Measurements from ENCODE around the gene TNFRSF4.
A peak's percentile ranks its signal among the peaks of the same experiment; 100 is the strongest.
"Not testable (repeated sequence)": the region's sequence is repeated elsewhere in the genome, so short reads cannot be mapped to it uniquely, and the experiment has no call there.

TNFRSF4 gene

GRCh38 chr1:1213345-1214265 is at the start of gene TNFRSF4:
TNFRSF4 (minus strand) TSS chr1:1214153; CDS start chr1:1214127, 26 bp downstream.
- DNase-seq = no peak

- DNase-seq = no peak
Measured at GRCh38 chr1:1262758-1263157, 48.8 kb upstream of the TNFRSF4 start.

GRCh38 chr1:1262071-1262470 is 48.1 kb upstream of the TNFRSF4 start:
- no peak for DNase-seq

- DNase-seq = no peak
Measured at GRCh38 chr1:1260843-1261560, 47.0 kb upstream of the TNFRSF4 start.

- DNase-seq = no peak
Measured at GRCh38 chr1:1259951-1260600, 46.1 kb upstream of the TNFRSF4 start.

- DNase-seq = no peak
Measured at GRCh38 chr1:1259540-1259939, 45.6 kb upstream of the TNFRSF4 start.

- DNase-seq = no peak
Measured at GRCh38 chr1:1259119-1259488, 45.2 kb upstream of the TNFRSF4 start.

GRCh38 chr1:1256956-1257871 is 43.3 kb upstream of the TNFRSF4 start:
- no peak for DNase-seq

- no peak for DNase-seq
Measured at GRCh38 chr1:1255611-1256010, 41.7 kb upstream of the TNFRSF4 start.

GRCh38 chr1:1255078-1255477 is 41.1 kb upstream of the TNFRSF4 start:
- no peak for DNase-seq

- DNase-seq = no peak
Measured at GRCh38 chr1:1254667-1254998, 40.7 kb upstream of the TNFRSF4 start.

GRCh38 chr1:1253972-1254666 is 40.2 kb upstream of the TNFRSF4 start:
- DNase-seq = no peak

- DNase-seq = no peak
Measured at GRCh38 chr1:1253314-1253713, 39.4 kb upstream of the TNFRSF4 start.

- DNase-seq = peak; percentile 63
Measured at GRCh38 chr1:1250786-1251284, 36.9 kb upstream of the TNFRSF4 start.

- DNase-seq = not testable (repeated sequence)
Measured at GRCh38 chr1:1248009-1248913, 34.3 kb upstream of the TNFRSF4 start.

GRCh38 chr1:1247341-1247913 is 33.5 kb upstream of the TNFRSF4 start:
- DNase-seq = no peak

GRCh38 chr1:1246577-1247340 is 32.8 kb upstream of the TNFRSF4 start, which contains the start of gene C1QTNF12:
C1QTNF12 (minus strand) TSS chr1:1246722; CDS start chr1:1246690, 32 bp downstream.
- peak; percentile 20 for DNase-seq

GRCh38 chr1:1245817-1246576 is 32.0 kb upstream of the TNFRSF4 start:
- DNase-seq = no peak
